COLO829 (cell line): ENCODE data around the gene PXDC1.

Source experiments
- DNase-seq: peaks from one replicate; pipeline ENCODE4 v3.0.0; 2012; ENCODE audit warnings: low spot score

PXDC1 gene

GRCh38 chr6:3746696-3747095 lies 4.8 kb downstream of the PXDC1 start:
- DNase-seq = no peak

- DNase-seq = no peak
Measured at GRCh38 chr6:3746119-3746691, 5.3 kb downstream of the PXDC1 start.

GRCh38 chr6:3745566-3746118 lies 5.9 kb downstream of the PXDC1 start:
- no peak for DNase-seq

GRCh38 chr6:3744901-3745470 lies 6.5 kb downstream of the PXDC1 start:
- DNase-seq = no peak

GRCh38 chr6:3744211-3744900 lies 7.2 kb downstream of the PXDC1 start:
- DNase-seq = no peak

GRCh38 chr6:3743541-3743940 lies 8.0 kb downstream of the PXDC1 start:
- no peak for DNase-seq

GRCh38 chr6:3742426-3743344 lies 8.8 kb downstream of the PXDC1 start:
- peak; percentile 84 for DNase-seq

- DNase-seq = no peak
Measured at GRCh38 chr6:3742076-3742425, 9.5 kb downstream of the PXDC1 start.

- no peak for DNase-seq
Measured at GRCh38 chr6:3741477-3741871, 10.0 kb downstream of the PXDC1 start.

- DNase-seq = no peak
Measured at GRCh38 chr6:3740551-3741476, 10.7 kb downstream of the PXDC1 start.

GRCh38 chr6:3739311-3739897 lies 12.1 kb downstream of the PXDC1 start:
- DNase-seq = no peak

GRCh38 chr6:3738381-3739131 lies 13.0 kb downstream of the PXDC1 start:
- DNase-seq = no peak

GRCh38 chr6:3737831-3738210 lies 13.7 kb downstream of the PXDC1 start:
- no peak for DNase-seq

- DNase-seq = no peak
Measured at GRCh38 chr6:3737149-3737830, 14.2 kb downstream of the PXDC1 start.

GRCh38 chr6:3735029-3735605 lies 16.4 kb downstream of the PXDC1 start:
- DNase-seq = no peak

- DNase-seq = no peak
Measured at GRCh38 chr6:3734023-3734422, 17.5 kb downstream of the PXDC1 start.

GRCh38 chr6:3733321-3733925 lies 18.1 kb downstream of the PXDC1 start:
- no peak for DNase-seq

- peak; percentile 63 for DNase-seq
Measured at GRCh38 chr6:3732345-3733141, 19.0 kb downstream of the PXDC1 start.
